Renal cortical epithelial cell (primary cell): Measurements from ENCODE around the gene TFAP2B. TPM values are rescaled to one million over a fixed set of nuclear protein-coding genes. Genes with fewer than 3 reads are reported as not detected.
A peak's percentile ranks its signal among the peaks of the same experiment; 100 is the strongest.

Source experiments
- DNase-seq: peaks from one replicate; pipeline ENCODE4 v3.0.0-alpha.2; 2011; ENCODE audit warnings: low read depth
- total RNA-seq: library from RNA; depleted of rRNA; stranded (reverse); fragments of >200 nt; gene quantifications from 2 replicates; pipeline ENCODE4 v1.2.3, GENCODE V29; 2014

TFAP2B gene
- total RNA-seq, 1 donor from 2014 or later: 8.8 TPM

GRCh38 chr6:50848989-50849795 lies 30.5 kb downstream of the TFAP2B start:
- no peak for DNase-seq

GRCh38 chr6:50849796-50850180 lies 31.1 kb downstream of the TFAP2B start:
- peak; percentile 35 for DNase-seq

GRCh38 chr6:50850223-50851048 lies 31.8 kb downstream of the TFAP2B start:
- peak; percentile 82 for DNase-seq

- DNase-seq: peak; percentile 68
Measured at GRCh38 chr6:50851049-50851845, 32.6 kb downstream of the TFAP2B start.

GRCh38 chr6:50853939-50854338 lies 35.3 kb downstream of the TFAP2B start:
- DNase-seq: peak; percentile 93

- DNase-seq: no peak
Measured at GRCh38 chr6:50861692-50862091, 43.0 kb downstream of the TFAP2B start.

- no peak for DNase-seq
Measured at GRCh38 chr6:50862176-50862575, 43.5 kb downstream of the TFAP2B start.

GRCh38 chr6:50864601-50865000 lies 45.9 kb downstream of the TFAP2B start:
- no peak for DNase-seq

- no peak for DNase-seq
Measured at GRCh38 chr6:50868466-50868865, 49.8 kb downstream of the TFAP2B start.

- no peak for DNase-seq
Measured at GRCh38 chr6:50873167-50873566, 54.5 kb downstream of the TFAP2B start.

- DNase-seq: no peak
Measured at GRCh38 chr6:50884364-50884763, 65.7 kb downstream of the TFAP2B start.

- DNase-seq: no peak
Measured at GRCh38 chr6:50887112-50887511, 68.4 kb downstream of the TFAP2B start.

- DNase-seq: no peak
Measured at GRCh38 chr6:50889497-50889896, 70.8 kb downstream of the TFAP2B start.

GRCh38 chr6:50889935-50890334 lies 71.3 kb downstream of the TFAP2B start:
- DNase-seq: no peak

GRCh38 chr6:50890579-50890978 lies 71.9 kb downstream of the TFAP2B start:
- no peak for DNase-seq

GRCh38 chr6:50891290-50891689 lies 72.6 kb downstream of the TFAP2B start:
- no peak for DNase-seq

Other genes starting within 250 kb of the TFAP2B start
- gene TFAP2D, start 105.3 kb upstream of the TFAP2B start, total RNA-seq: not detected in 2 replicates